Ramos (cell line): ENCODE results near the gene SHB.

Source experiments
- in situ Hi-C: fragments of 300-500 bp; cut with MboI; formaldehyde crosslinking; loops from one replicate; pipeline ENCODE4 v1.14.3; 2022; ENCODE audit warnings: low sequenced_read_pairs; ENCODE audit not compliant: unreplicated experiment

SHB gene

GRCh38 chr9:37963936-37964739 is 104.9 kb downstream of the SHB start:
- in situ Hi-C loops, result loop anchor here (5.0 kb wide), 1 partner anchor 48 kb away; no protein-coding TSS in a partner anchor

GRCh38 chr9:37961351-37961750 is 107.7 kb downstream of the SHB start:
- in situ Hi-C loops, result loop anchor here (5.0 kb wide), 1 partner anchor 51 kb away; no protein-coding TSS in a partner anchor

- in situ Hi-C loops, result loop anchor here (5.0 kb wide), 1 partner anchor 52 kb away; no protein-coding TSS in a partner anchor
Observed at GRCh38 chr9:37960631-37961030, 108.4 kb downstream of the SHB start.

GRCh38 chr9:37959976-37960375 is 109.1 kb downstream of the SHB start:
- in situ Hi-C loops, result loop anchor here (5.0 kb wide), 1 partner anchor 52 kb away; no protein-coding TSS in a partner anchor

- in situ Hi-C loops, result no loop called here
Observed at GRCh38 chr9:37958154-37958553, 110.9 kb downstream of the SHB start.

GRCh38 chr9:37957664-37957953 is 111.4 kb downstream of the SHB start:
- in situ Hi-C loops, result no loop called here

- in situ Hi-C loops, result no loop called here
Observed at GRCh38 chr9:37956904-37957663, 111.9 kb downstream of the SHB start.

GRCh38 chr9:37956423-37956820 is 112.6 kb downstream of the SHB start:
- in situ Hi-C loops, result no loop called here

- in situ Hi-C loops, result no loop called here
Observed at GRCh38 chr9:37955781-37956422, 113.1 kb downstream of the SHB start.

- in situ Hi-C loops, result no loop called here
Observed at GRCh38 chr9:37954581-37954981, 114.4 kb downstream of the SHB start.

- in situ Hi-C loops, result no loop called here
Observed at GRCh38 chr9:37953775-37954437, 115.1 kb downstream of the SHB start.

GRCh38 chr9:37953206-37953774 is 115.7 kb downstream of the SHB start:
- in situ Hi-C loops, result no loop called here

GRCh38 chr9:37952731-37953130 is 116.3 kb downstream of the SHB start:
- in situ Hi-C loops, result no loop called here

- in situ Hi-C loops, result no loop called here
Observed at GRCh38 chr9:37951671-37952449, 117.2 kb downstream of the SHB start.

- in situ Hi-C loops, result no loop called here
Observed at GRCh38 chr9:37950561-37950960, 118.5 kb downstream of the SHB start.

- in situ Hi-C loops, result no loop called here
Observed at GRCh38 chr9:37949576-37949975, 119.5 kb downstream of the SHB start.

- in situ Hi-C loops, result no loop called here
Observed at GRCh38 chr9:37948417-37948980, 120.5 kb downstream of the SHB start.

- in situ Hi-C loops, result no loop called here
Observed at GRCh38 chr9:37947977-37948376, 121.0 kb downstream of the SHB start.

- in situ Hi-C loops, result no loop called here
Observed at GRCh38 chr9:37947471-37947870, 121.6 kb downstream of the SHB start.
